Thymus (tissue), 11 donors: Measurements from ENCODE around the gene ZBTB16. TPM values are rescaled to one million over a fixed set of nuclear protein-coding genes. Genes with fewer than 3 reads are reported as not detected.

Experiments
- DNase-seq, 9 donors: peaks; one replicate each; pipeline ENCODE4 v3.0.0-alpha.2; 2013; ENCODE audit warnings: low spot score in 9 of 9, low read depth in 6 of 9, missing footprints in 1 of 9
- H3K27ac ChIP-seq, 2 donors: one replicate each; pipeline ENCODE4 v1.5.1; 2013; ENCODE audit warnings: control low read depth in 1 of 2, low read depth in 1 of 2, low read length in 1 of 2, mild to moderate bottlenecking in 1 of 2, moderate library complexity in 1 of 2
- H3K27me3 ChIP-seq, 2 donors: one replicate each; pipeline ENCODE4 v1.5.1; 2013; ENCODE audit warnings: low read length in 1 of 2; ENCODE audit not compliant: control insufficient read depth in 2 of 2, insufficient read depth in 1 of 2
- H3K36me3 ChIP-seq, 2 donors: one replicate each; pipeline ENCODE4 v1.5.1; 2013; ENCODE audit warnings: low read length in 1 of 2, mild to moderate bottlenecking in 1 of 2, moderate library complexity in 1 of 2; ENCODE audit not compliant: control insufficient read depth in 2 of 2, insufficient read depth in 2 of 2
- H3K4me1 ChIP-seq, 2 donors: one replicate each; pipeline ENCODE4 v1.5.1; 2013; ENCODE audit warnings: low read length in 2 of 2; ENCODE audit not compliant: control insufficient read depth in 2 of 2, insufficient read depth in 2 of 2
- H3K4me3 ChIP-seq, 2 donors: one replicate each; pipeline ENCODE4 v1.5.1; 2013; ENCODE audit warnings: low read length in 2 of 2, control low read depth in 1 of 2, mild to moderate bottlenecking in 1 of 2
- H3K9me3 ChIP-seq, 2 donors: one replicate each; pipeline ENCODE4 v1.5.1; 2013; ENCODE audit warnings: low read length in 1 of 2, mild to moderate bottlenecking in 1 of 2; ENCODE audit not compliant: control insufficient read depth in 2 of 2, insufficient read depth in 1 of 2
- WGBS: extraction: QIAGEN DNeasy Blood & Tissue Kit; methylation state at CpG from one replicate; pipeline ENCODE4 v1.1.7; 2013; 5-methylcytosine and 5-hydroxymethylcytosine counted together
- polyA plus RNA-seq: library from polyadenylated mRNA; stranded (reverse); fragments of 200-250 nt; gene quantifications from one replicate; pipeline ENCODE4 v1.2.3, GENCODE V29; 2013
- total RNA-seq: library from RNA; stranded (reverse); fragments of 120-200 nt; gene quantifications from one replicate; pipeline ENCODE4 v1.2.4, GENCODE V29; 2013
- donor health status: healthy.

The ZBTB16 gene
- total and polyA plus RNA-seq, 2 donors: 5.7 to 21.5 TPM

- Histone ChIP-seq H3K27ac (no peak overlapping the region), H3K4me1 (peaks cover 3 to 9% of the 10 kb centered on the region in 2 donors), H3K27me3 (no peaks in the 10 kb centered on the region), H3K9me3 (no peaks in the 10 kb centered on the region), H3K4me3 (no peak overlapping the region), H3K36me3 (no peaks in the 10 kb centered on the region)
- DNase-seq: no peak
- 93% methylated on average over 3 of the region's 3 CpGs for WGBS
Observed at GRCh38 chr11:114215428-114215827, 155.9 kb downstream of the ZBTB16 start.

DNA sequence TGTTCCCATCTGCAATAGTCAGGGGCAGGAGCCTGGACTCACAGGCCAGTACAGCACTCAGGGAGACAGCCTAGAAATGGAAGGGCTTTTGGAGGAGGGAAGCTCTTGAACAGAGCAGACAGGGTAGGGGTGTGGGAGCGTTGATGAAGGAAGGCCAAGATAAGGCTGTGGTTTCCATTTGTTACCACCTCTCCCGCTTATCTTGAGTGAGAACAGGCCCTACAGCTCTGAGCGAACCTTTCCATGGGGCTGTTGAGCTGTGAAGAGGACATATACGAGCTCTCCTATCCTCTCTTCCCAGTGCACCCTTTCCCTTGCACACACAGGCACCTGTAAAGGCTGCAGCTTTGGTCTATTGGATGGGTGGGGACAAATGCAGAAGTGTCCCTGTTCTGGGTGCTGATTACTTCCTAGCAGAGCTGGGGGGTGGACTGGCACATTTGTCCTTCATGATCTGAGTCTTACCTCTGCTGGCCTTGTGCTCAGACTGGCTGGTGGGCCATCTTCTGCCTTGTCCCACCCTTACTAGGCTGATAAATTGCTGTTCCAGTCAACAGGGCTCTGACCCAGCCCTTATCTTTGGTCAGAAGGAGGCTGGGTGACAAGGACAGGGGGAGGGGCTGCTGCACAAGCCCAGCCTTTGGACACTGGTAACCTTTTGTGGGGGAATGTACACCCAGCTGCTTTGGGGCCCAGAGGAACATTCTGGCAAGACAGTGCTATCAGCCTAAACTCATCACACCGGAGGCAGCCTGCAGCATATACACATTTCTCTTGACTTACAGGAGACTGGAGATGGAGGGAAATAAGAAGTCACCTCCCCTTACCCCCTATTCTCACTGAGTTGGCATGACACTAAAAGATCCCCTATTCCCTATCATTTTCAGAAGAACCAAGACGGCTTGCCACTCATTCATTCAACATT is 156.6 kb downstream of the ZBTB16 start:
- Histone ChIP-seq H3K36me3 (no peaks in the 10 kb centered on the region), H3K9me3 (no peaks in the 10 kb centered on the region), H3K27ac (no peak overlapping the region), H3K27me3 (no peaks in the 10 kb centered on the region), H3K4me3 (no peak overlapping the region), H3K4me1 (peaks cover 3 to 9% of the 10 kb centered on the region in 2 donors)
- WGBS: 39% methylated on average over 6 of the region's 6 CpGs
- DNase-seq: no peak

- H3K27me3 ChIP-seq: no peaks in the 10 kb centered on the region
- no peaks in the 10 kb centered on the region for H3K9me3 ChIP-seq
- DNase-seq: no peak
- no peaks in the 10 kb centered on the region for H3K36me3 ChIP-seq
- 33% methylated on average over 2 of the region's 2 CpGs for WGBS
- H3K27ac ChIP-seq: no peak overlapping the region
- H3K4me3 ChIP-seq: no peak overlapping the region
- H3K4me1 ChIP-seq: peaks cover 3 to 9% of the 10 kb centered on the region in 2 donors
Observed at GRCh38 chr11:114216796-114217180, 157.3 kb downstream of the ZBTB16 start.

DNA sequence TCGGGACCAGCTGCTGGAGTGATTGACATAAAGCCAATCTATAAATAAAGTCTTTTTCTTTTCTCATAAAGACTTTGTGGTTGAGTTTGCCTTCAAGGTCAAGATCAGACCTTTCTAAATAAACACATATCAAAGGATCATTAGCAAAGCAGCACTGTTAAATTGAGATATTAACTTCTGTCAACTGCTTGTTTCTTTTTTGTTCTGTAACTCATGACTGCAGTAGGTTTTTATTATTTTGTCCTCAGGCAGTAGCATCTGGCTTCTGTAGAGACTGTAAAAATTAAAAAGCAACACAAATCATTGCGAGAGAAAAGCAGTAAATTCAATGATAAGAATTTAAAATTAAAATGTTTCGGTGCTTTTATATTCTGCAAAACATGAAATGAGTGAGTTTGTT is 159.0 kb downstream of the ZBTB16 start:
- Histone ChIP-seq H3K27ac (no peak overlapping the region), H3K9me3 (no peaks in the 10 kb centered on the region), H3K4me3 (no peak overlapping the region), H3K36me3 (no peaks in the 10 kb centered on the region), H3K4me1 (peaks cover 3 to 9% of the 10 kb centered on the region in 2 donors), H3K27me3 (no peaks in the 10 kb centered on the region)
- 94% methylated on average over 3 of the region's 3 CpGs for WGBS
- no peak for DNase-seq

GRCh38 chr11:114219559-114220349 is 160.2 kb downstream of the ZBTB16 start:
- Histone ChIP-seq H3K9me3 (no peaks in the 10 kb centered on the region), H3K27ac (no peak overlapping the region), H3K36me3 (no peaks in the 10 kb centered on the region), H3K27me3 (no peaks in the 10 kb centered on the region), H3K4me3 (no peak overlapping the region), H3K4me1 (peaks cover 3 to 9% of the 10 kb centered on the region in 2 donors)
- DNase-seq: no peak
- 92% methylated on average over 6 of the region's 6 CpGs for WGBS

- no peaks in the 10 kb centered on the region for H3K36me3 ChIP-seq
- H3K4me3 ChIP-seq: no peak overlapping the region
- no peak for DNase-seq
- WGBS: 99% methylated on average over 2 of the region's 2 CpGs
- no peaks in the 10 kb centered on the region for H3K9me3 ChIP-seq
- H3K27ac ChIP-seq: no peak overlapping the region
- H3K4me1 ChIP-seq: peaks cover 3 to 5% of the 10 kb centered on the region in 2 donors
- H3K27me3 ChIP-seq: no peaks in the 10 kb centered on the region
Observed at GRCh38 chr11:114221037-114221436, 161.5 kb downstream of the ZBTB16 start.

GRCh38 chr11:114225661-114226060 is 166.2 kb downstream of the ZBTB16 start:
- H3K36me3 ChIP-seq: no peaks in the 10 kb centered on the region
- H3K27me3 ChIP-seq: no peaks in the 10 kb centered on the region
- no peaks in the 10 kb centered on the region for H3K9me3 ChIP-seq
- peaks cover 0 to 4% of the 10 kb centered on the region in 2 donors for H3K4me1 ChIP-seq
- 86% methylated on average over 1 of the region's 1 CpG for WGBS
- DNase-seq: no peak
- no peak overlapping the region for H3K27ac ChIP-seq
- H3K4me3 ChIP-seq: no peak overlapping the region

GRCh38 chr11:114226356-114226755 is 166.8 kb downstream of the ZBTB16 start:
- Histone ChIP-seq H3K4me3 (no peak overlapping the region), H3K9me3 (no peaks in the 10 kb centered on the region), H3K4me1 (peaks cover 0 to 4% of the 10 kb centered on the region in 2 donors), H3K27ac (no peak overlapping the region), H3K27me3 (no peaks in the 10 kb centered on the region), H3K36me3 (no peaks in the 10 kb centered on the region)
- WGBS: 14% methylated on average over 5 of the region's 5 CpGs
- no peak for DNase-seq
